ENCODE data around the gene HEG1. TPM values are rescaled to one million over a fixed set of nuclear protein-coding genes. Genes with fewer than 3 reads are reported as not detected.

HEG1 gene
- total RNA-seq, 1 experiment from 2014 or later = 1.2 TPM

DNA sequence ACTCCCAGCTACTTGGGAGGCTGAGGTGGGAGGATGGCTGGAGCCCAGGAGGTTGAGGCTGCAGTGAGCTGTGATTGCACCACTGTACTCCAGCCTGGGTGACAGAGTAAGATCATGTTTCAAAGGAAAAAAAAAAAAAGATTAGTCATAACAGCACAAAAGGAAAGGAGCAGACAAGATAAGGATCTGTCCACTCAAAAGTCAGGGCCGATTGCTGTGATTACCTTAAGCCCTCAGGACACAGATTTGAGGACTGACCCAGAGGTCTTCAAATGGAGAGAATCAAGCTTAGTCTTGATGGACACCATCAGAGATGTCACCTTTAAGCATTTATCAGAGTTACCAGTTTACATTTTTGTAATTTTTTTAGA, 23.9 kb upstream of the HEG1 start:
- no peak overlapping the region for H3K4me2 ChIP-seq (ENCODE audit: low read length)
- TF ChIP-seq EZH2phosphoT487 (IDR thresholded peaks at IDR 0.05; ENCODE audit: borderline replicate concordance, low read length) = no peak
- no peaks in the 10 kb centered on the region for H4K20me1 ChIP-seq (ENCODE audit: low read length)
- ChIA-PET POLR2A (ENCODE audit: unreplicated experiment) (no interaction called here), CTCF (no interaction called here)
- no peaks in the 10 kb centered on the region for H3K79me2 ChIP-seq (ENCODE audit: low read length)
- no peaks in the 10 kb centered on the region for H3K9me2 ChIP-seq (replicated peaks; ENCODE audit: low read length)
- intact Hi-C loops (cut with micrococcal nuclease) = no loop called here
- H2AFZ ChIP-seq (ENCODE audit: low read length) = no peak overlapping the region
- no peaks in the 10 kb centered on the region; the same call in 1 of the 2 replicates for H3K36me3 ChIP-seq (ENCODE audit: low read depth, low read length)
- no peak overlapping the region for H3K9ac ChIP-seq (ENCODE audit: low read length)
- BruUV-seq (replicated peaks) = no TSS peak
- ATAC-seq (peak; percentile 57), DNase-seq (peak; percentile 60)
- no peaks in the 10 kb centered on the region for H3K9me3 ChIP-seq (ENCODE audit: low read length)
- no peak overlapping the region for H3K4me3 ChIP-seq (ENCODE audit: low read length)
- H3K4me1 ChIP-seq (ENCODE audit: insufficient read depth, low read length) = peaks cover 17% of the 10 kb centered on the region
- H3F3A ChIP-seq (ENCODE audit: low read length, unreplicated experiment) = no peaks in the 10 kb centered on the region
- no peaks in the 10 kb centered on the region for H3K27me3 ChIP-seq (ENCODE audit: low read length)
- peak overlapping the region; percentile 38 for H3K27ac ChIP-seq (ENCODE audit: low read length)

- peak overlapping the region; percentile 38 for H3K27ac ChIP-seq (ENCODE audit: low read length)
- peak; percentile 53 for ATAC-seq
- ChIA-PET CTCF (no interaction called here), POLR2A (ENCODE audit: unreplicated experiment) (no interaction called here)
- H3K9me3 ChIP-seq (ENCODE audit: low read length) = no peaks in the 10 kb centered on the region
- H4K20me1 ChIP-seq (ENCODE audit: low read length) = no peaks in the 10 kb centered on the region
- no peak overlapping the region for H2AFZ ChIP-seq (ENCODE audit: low read length)
- BruUV-seq (replicated peaks) = no TSS peak
- H3K27me3 ChIP-seq (ENCODE audit: low read length) = no peaks in the 10 kb centered on the region
- TF ChIP-seq CTCF (conservative IDR thresholded peaks at IDR 0.05; ENCODE audit: low read depth, low read length) (no peak), EZH2 (IDR thresholded peaks at IDR 0.05; ENCODE audit: low read length, unreplicated experiment) (no peak), EZH2phosphoT487 (IDR thresholded peaks at IDR 0.05; ENCODE audit: borderline replicate concordance, low read length) (no peak)
- peak; percentile 46 for DNase-seq
- H3F3A ChIP-seq (ENCODE audit: low read length, unreplicated experiment) = no peaks in the 10 kb centered on the region
- no peaks in the 10 kb centered on the region for H3K9me2 ChIP-seq (replicated peaks; ENCODE audit: low read length)
- H3K79me2 ChIP-seq (ENCODE audit: low read length) = no peaks in the 10 kb centered on the region
- H3K4me2 ChIP-seq (ENCODE audit: low read length) = no peak overlapping the region
- no peaks in the 10 kb centered on the region; the same call in 1 of the 2 replicates for H3K36me3 ChIP-seq (ENCODE audit: low read depth, low read length)
- intact Hi-C loops (cut with micrococcal nuclease) = no loop called here
- peaks cover 17% of the 10 kb centered on the region for H3K4me1 ChIP-seq (ENCODE audit: insufficient read depth, low read length)
- H3K9ac ChIP-seq (ENCODE audit: low read length) = no peak overlapping the region
- no peak overlapping the region for H3K4me3 ChIP-seq (ENCODE audit: low read length)
These were observed 23.3 kb upstream of the HEG1 start for GRCh38 chr3:125078951-125079674.

DNA sequence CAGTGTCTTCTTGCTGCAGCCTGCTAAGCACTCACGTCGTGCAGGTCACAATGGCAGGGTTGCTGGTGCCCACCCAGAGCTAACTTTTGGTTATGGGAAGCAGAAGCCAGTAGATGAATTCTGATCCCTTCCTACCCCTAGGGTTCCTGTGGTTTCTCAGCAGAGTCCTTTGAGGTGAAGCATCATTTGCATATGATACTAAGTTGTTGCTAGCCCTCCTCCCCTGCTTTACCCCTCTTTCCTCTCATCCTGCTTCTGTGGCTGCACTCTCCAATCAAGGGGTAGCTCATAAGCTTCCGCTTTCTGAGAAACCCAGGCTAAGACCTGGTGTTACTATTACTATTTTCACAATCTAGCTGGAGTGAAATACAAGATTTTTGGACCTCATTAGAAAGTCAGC, 22.1 kb upstream of the HEG1 start:
- no peaks in the 10 kb centered on the region for H4K20me1 ChIP-seq (ENCODE audit: low read length)
- intact Hi-C loops (cut with micrococcal nuclease) = no loop called here
- no peaks in the 10 kb centered on the region for H3K79me2 ChIP-seq (ENCODE audit: low read length)
- H3K27ac ChIP-seq (ENCODE audit: low read length) = no peak overlapping the region
- CTCF ChIA-PET = no interaction called here
- H3K9me3 ChIP-seq (ENCODE audit: low read length) = no peaks in the 10 kb centered on the region
- H3K36me3 ChIP-seq (ENCODE audit: low read depth, low read length) = no peaks in the 10 kb centered on the region; the same call in 1 of the 2 replicates
- no peak for DNase-seq
- no peaks in the 10 kb centered on the region for H3K27me3 ChIP-seq (ENCODE audit: low read length)
- no peaks in the 10 kb centered on the region for H3K9me2 ChIP-seq (replicated peaks; ENCODE audit: low read length)
- H3K4me3 ChIP-seq (ENCODE audit: low read length) = no peak overlapping the region
- no peaks in the 10 kb centered on the region for H3F3A ChIP-seq (ENCODE audit: low read length, unreplicated experiment)
- H3K9ac ChIP-seq (ENCODE audit: low read length) = no peak overlapping the region
- H3K4me1 ChIP-seq (ENCODE audit: insufficient read depth, low read length) = peaks cover 17% of the 10 kb centered on the region
- POLR2A ChIA-PET (ENCODE audit: unreplicated experiment) = no interaction called here
- ATAC-seq = no peak
- TF ChIP-seq CTCF (conservative IDR thresholded peaks at IDR 0.05; ENCODE audit: low read depth, low read length) (no peak), EZH2 (IDR thresholded peaks at IDR 0.05; ENCODE audit: low read length, unreplicated experiment) (no peak), EZH2phosphoT487 (IDR thresholded peaks at IDR 0.05; ENCODE audit: borderline replicate concordance, low read length) (no peak)
- H3K4me2 ChIP-seq (ENCODE audit: low read length) = no peak overlapping the region
- no peak overlapping the region for H2AFZ ChIP-seq (ENCODE audit: low read length)
- no TSS peak for BruUV-seq (replicated peaks)
